ENCODE measurements around the gene PFDN2.
"Not testable (repeated sequence)": the region's sequence is repeated elsewhere in the genome, so short reads cannot be mapped to it uniquely, and the experiment has no call there.

PFDN2 gene

DNA sequence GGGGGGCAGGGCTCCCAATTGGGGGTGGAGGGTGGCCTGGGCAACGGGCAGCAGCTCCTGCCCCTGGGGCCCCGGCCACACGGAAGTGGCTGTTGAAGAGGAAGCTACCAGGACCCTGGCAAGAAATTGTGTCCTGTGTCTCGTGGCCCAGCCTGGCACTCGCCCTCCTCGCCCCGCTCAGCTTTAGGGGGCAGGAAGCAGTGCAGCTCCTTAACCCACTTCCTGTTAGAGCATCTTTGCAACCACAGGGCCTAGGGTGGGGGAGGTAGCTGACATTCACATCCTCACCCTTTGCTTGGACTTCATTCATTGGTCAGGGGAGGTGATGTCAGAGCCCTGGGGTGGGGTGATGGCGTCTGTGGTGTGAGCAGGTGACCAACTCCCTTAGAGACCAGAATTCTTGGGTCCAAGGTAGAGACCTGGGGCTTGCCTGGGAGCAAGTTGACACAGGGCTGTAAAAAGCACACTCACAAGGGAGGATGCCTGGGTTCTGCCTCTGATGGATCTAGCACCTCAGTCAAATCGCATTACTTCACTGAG, 48.0 kb downstream of the PFDN2 start, which contains the start of gene ARHGAP30:
Gene ARHGAP30 (minus strand): TSS at position 161 of the 540 bp plus-strand sequence. CDS start 267 bp downstream, outside the sequence.
- DNase-seq (ENCODE audit: extremely low read depth, low read depth): no peak
- TF ChIP-seq, protein P1, sequence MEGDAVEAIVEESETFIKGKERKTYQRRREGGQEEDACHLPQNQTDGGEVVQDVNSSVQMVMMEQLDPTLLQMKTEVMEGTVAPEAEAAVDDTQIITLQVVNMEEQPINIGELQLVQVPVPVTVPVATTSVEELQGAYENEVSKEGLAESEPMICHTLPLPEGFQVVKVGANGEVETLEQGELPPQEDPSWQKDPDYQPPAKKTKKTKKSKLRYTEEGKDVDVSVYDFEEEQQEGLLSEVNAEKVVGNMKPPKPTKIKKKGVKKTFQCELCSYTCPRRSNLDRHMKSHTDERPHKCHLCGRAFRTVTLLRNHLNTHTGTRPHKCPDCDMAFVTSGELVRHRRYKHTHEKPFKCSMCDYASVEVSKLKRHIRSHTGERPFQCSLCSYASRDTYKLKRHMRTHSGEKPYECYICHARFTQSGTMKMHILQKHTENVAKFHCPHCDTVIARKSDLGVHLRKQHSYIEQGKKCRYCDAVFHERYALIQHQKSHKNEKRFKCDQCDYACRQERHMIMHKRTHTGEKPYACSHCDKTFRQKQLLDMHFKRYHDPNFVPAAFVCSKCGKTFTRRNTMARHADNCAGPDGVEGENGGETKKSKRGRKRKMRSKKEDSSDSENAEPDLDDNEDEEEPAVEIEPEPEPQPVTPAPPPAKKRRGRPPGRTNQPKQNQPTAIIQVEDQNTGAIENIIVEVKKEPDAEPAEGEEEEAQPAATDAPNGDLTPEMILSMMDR (IDR thresholded peaks at IDR 0.05; ENCODE audit: low read depth, low read length): no peak

DNA sequence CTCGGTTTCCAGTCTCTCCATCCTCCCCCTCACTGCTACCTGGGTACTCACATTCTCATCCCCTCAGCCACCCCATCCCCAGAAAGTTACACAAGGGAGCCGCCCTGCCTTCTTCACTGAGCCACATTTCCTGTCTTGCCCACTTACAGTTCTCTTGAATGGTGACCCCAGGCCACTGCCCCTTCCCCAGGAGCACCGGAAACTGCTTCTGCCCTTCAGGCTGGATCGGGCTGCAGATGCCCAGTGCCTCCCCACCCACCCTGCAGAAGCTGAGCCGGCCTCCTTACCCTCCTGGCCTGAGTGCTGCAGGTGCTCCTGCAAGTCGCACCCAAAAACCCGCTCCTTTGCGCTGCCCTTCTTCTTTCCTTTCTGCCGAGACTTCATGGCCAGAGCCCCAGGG, 48.6 kb downstream of the PFDN2 start:
- no peak for DNase-seq (ENCODE audit: extremely low read depth, low read depth)
- TF ChIP-seq, protein P1 (IDR thresholded peaks at IDR 0.05; ENCODE audit: low read depth, low read length): no peak

DNA sequence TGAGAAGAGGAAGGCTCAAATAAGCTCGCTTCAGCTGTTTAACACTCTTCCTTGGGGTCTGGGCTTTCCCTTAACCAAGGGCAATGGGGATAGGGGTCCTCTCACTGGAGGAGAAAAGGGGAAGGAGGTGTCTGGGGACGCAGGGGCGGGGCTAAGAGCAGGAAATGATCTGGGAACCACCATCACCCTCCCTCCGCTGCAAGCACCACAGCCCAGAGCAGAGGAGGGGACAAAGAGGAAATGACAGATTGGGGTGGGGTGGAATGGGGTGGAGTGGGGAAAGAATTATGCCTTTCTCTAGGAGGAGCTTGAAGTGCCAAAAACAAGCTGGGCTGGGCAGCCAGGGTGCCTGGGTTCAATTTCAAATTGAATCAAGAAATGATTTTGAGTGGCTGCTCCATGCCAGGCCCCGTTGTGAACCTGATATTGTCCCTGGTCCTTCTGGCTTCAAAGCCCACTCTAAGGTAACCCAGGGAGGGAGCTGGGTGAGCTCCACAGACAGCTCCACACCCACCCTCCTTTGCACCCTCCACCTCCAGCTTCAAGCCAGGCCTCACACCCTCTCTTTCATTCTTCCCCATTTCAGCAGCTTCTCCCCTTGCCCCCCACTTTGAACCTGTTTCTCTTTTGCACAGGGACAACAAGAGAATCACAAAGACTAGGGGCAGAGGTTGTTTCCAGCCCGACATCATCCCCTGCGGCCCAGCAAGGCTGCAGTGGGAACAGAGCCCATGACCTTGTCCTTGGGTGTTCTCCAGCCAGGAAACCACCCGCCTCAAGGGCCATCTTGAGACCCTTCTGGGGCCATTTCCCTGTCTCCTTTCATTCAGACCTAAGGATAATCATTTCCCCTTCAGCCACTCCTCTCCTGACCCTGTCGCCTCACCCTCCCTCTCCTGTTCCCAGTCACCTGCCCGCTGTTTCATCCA, 49.3 kb downstream of the PFDN2 start:
- no peak for DNase-seq (ENCODE audit: extremely low read depth, low read depth)
- TF ChIP-seq, protein P1 (IDR thresholded peaks at IDR 0.05; ENCODE audit: low read depth, low read length): no peak

DNA sequence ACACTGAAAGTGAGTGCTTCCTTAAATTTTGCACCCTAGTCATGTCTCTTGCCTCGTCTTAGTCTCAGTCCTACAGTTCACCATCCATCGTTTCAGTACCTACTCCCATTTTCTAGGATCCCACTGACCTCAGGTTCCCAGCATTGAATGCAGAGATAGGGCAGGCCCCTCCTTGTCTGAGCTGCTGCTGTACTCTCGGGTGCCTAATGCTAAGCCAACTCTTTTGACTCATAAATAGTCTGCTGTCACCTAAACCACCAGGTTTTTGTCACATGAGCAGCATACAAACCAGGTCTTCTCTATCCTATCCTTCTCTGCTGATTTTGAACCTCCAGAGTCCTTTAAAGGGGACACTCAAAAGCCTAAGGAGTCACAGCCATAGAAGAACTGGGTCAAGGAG, 51.1 kb downstream of the PFDN2 start:
- no peak for DNase-seq (ENCODE audit: extremely low read depth, low read depth)
- TF ChIP-seq, protein P1 (IDR thresholded peaks at IDR 0.05; ENCODE audit: low read depth, low read length): no peak

DNA sequence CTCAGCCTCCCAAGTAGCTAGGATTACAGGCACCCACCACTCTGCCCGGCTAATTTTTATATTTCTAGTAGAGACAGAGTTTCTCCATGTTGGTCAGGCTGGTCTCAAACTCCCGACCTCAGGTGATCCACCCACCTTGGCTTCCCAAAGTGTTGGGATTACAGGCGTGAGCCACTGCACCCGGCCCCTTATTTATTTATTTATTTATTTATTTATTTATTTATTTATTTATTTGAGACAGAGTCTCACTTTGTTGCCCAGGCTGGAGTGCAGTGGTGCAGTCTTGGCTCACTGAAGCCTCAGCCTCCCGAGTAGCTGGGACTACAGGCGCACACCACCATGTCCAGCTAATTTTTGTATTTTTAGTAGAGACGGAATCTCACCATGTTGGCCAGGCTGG, 52.2 kb downstream of the PFDN2 start:
- not testable (repeated sequence) for DNase-seq (ENCODE audit: extremely low read depth, low read depth)

DNA sequence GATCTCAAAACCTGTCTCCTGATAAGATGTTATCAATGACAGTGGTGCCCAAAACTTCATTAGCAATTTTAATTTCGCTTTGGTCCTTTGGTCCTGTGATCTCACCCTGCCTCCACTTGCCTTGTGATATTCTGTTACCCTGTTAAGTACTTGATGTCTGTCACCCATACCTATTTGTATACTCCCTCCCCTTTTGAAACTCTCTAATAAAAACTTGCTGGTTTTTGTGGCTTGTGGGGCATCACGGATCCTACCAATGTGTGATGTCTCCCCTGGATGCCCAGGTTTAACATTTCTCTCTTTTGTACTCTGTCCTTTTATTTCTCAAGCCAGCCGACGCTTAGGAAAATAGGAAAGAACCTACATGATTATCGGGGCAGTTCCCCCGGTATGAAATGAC, 53.9 kb downstream of the PFDN2 start:
- not testable (repeated sequence) for DNase-seq (ENCODE audit: extremely low read depth, low read depth)

DNA sequence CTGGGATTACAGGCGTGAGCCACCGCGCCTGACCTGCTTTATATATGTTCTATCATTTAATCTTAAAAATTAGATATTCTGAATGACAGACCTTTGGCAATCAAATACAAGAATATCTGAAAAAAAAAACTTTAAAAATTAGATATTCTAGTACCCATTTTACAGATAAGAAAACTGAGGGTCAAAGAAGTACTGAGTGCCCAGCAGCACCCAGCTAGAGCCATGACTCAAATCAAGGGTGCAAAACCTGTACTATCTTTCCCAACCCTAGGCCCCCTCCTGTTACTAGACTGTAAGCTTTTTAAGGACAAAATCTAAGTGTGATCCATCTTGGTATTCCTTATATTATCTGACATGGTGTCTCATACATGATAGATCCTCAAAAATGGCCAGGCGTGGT, 56.4 kb downstream of the PFDN2 start:
- TF ChIP-seq, protein P1 (IDR thresholded peaks at IDR 0.05; ENCODE audit: low read depth, low read length): no peak
- DNase-seq (ENCODE audit: extremely low read depth, low read depth): no peak

DNA sequence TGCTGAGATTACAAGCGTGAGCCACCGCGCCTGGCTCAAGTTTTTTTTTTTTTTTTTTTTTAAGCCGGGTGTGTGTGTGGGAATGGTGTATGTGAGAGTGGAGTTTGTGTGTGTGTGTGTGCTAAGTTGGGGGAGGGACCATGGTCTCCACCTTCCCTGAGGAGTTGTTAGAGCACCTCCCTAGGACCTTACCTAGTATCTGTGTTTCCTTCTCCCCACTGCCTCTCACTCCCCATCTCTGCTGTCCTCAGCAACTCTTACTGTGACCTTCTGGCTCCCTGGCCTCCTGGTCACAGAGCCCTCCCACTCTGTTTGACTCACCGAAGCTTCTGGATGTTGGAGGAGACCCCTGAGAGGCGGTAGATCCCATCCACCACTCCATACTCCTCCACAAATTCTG, 58.5 kb downstream of the PFDN2 start:
- TF ChIP-seq, protein P1 (IDR thresholded peaks at IDR 0.05; ENCODE audit: low read depth, low read length): no peak
- no peak for DNase-seq (ENCODE audit: extremely low read depth, low read depth)
